Measurements from ENCODE around the gene SIX3. TPM values are rescaled to one million over a fixed set of nuclear protein-coding genes. Genes with fewer than 3 reads are reported as not detected.

SIX3 gene
- total RNA-seq, 1 experiment from 2014 or later = 13.2 TPM

- H3K36me3 Mint-ChIP-seq = no peaks in the 10 kb centered on the region
- CTCF ChIA-PET = no interaction called here
- no peak overlapping the region; the same call in 1 of the 2 replicates for H3K27ac Mint-ChIP-seq
- H3K27me3 Mint-ChIP-seq (ENCODE audit: low read depth) = peaks cover 95% of the 10 kb centered on the region
- H3K4me3 Mint-ChIP-seq = peak overlapping the region; percentile 60
- POLR2A ChIA-PET = no interaction called here
- DNase-seq (ENCODE audit: low spot score) (peak; percentile 73), ATAC-seq (peak; percentile 7)
- TF ChIP-seq PREB (CRISPR knock-in tag; IDR thresholded peaks at IDR 0.05; ENCODE audit: borderline replicate concordance) (no peak), TEAD4 (CRISPR knock-in tag; IDR thresholded peaks at IDR 0.05) (no peak)
- H3K4me1 Mint-ChIP-seq = peaks cover 68% of the 10 kb centered on the region
- H3K9me3 Mint-ChIP-seq = no peaks in the 10 kb centered on the region
Measured at GRCh38 chr2:44929735-44930273, 11.7 kb upstream of the SIX3 start.

GRCh38 chr2:44930274-44931197 is 11.0 kb upstream of the SIX3 start:
- H3K4me1 Mint-ChIP-seq = peaks cover 61% of the 10 kb centered on the region
- H3K36me3 Mint-ChIP-seq = no peaks in the 10 kb centered on the region
- ATAC-seq = no peak
- H3K4me3 Mint-ChIP-seq = peak overlapping the region; percentile 60
- H3K27me3 Mint-ChIP-seq (ENCODE audit: low read depth) = peaks cover 95% of the 10 kb centered on the region
- H3K9me3 Mint-ChIP-seq = no peaks in the 10 kb centered on the region
- ChIA-PET POLR2A (no interaction called here), CTCF (no interaction called here)
- H3K27ac Mint-ChIP-seq = peak overlapping the region; percentile 93
- DNase-seq (ENCODE audit: low spot score) = peak; percentile 47
- TF ChIP-seq NR3C1 (CRISPR knock-in tag; conservative IDR thresholded peaks at IDR 0.05; ENCODE audit: low read depth) = no peak
- TF ChIP-seq ETV6 (CRISPR knock-in tag; IDR thresholded peaks at IDR 0.05) = no peak
- TF ChIP-seq EMX1 (CRISPR knock-in tag; IDR thresholded peaks at IDR 0.05) = no peak
- TF ChIP-seq PREB (CRISPR knock-in tag; IDR thresholded peaks at IDR 0.05; ENCODE audit: borderline replicate concordance) = no peak
- no peak for TF ChIP-seq IRF1 (CRISPR knock-in tag; IDR thresholded peaks at IDR 0.05)
- no peak for TF ChIP-seq NR2C2 (CRISPR knock-in tag; IDR thresholded peaks at IDR 0.05)
- TF ChIP-seq TEAD4 (CRISPR knock-in tag; IDR thresholded peaks at IDR 0.05) = no peak
- no peak for TF ChIP-seq ZBTB21 (CRISPR knock-in tag; IDR thresholded peaks at IDR 0.05; ENCODE audit: borderline replicate concordance)
- no peak for TF ChIP-seq SMAD3 (CRISPR knock-in tag; IDR thresholded peaks at IDR 0.05; ENCODE audit: borderline replicate concordance)
- no peak for TF ChIP-seq ZNF425 (CRISPR knock-in tag; conservative IDR thresholded peaks at IDR 0.05)
- no peak for TF ChIP-seq MYBL2 (CRISPR knock-in tag; IDR thresholded peaks at IDR 0.05)
- TF ChIP-seq GTF2I (CRISPR knock-in tag; conservative IDR thresholded peaks at IDR 0.05) = no peak
- TF ChIP-seq ELF4 (CRISPR knock-in tag; IDR thresholded peaks at IDR 0.05; ENCODE audit: low read depth) = no peak
- TF ChIP-seq ATF3 (CRISPR knock-in tag; conservative IDR thresholded peaks at IDR 0.05) = no peak
- TF ChIP-seq ARID4B (CRISPR knock-in tag; IDR thresholded peaks at IDR 0.05; ENCODE audit: borderline replicate concordance) = no peak
- no peak for TF ChIP-seq PRRX2 (CRISPR knock-in tag; IDR thresholded peaks at IDR 0.05)
- TF ChIP-seq SP1 (CRISPR knock-in tag; conservative IDR thresholded peaks at IDR 0.05) = no peak
- no peak for TF ChIP-seq ATF1 (CRISPR knock-in tag; IDR thresholded peaks at IDR 0.05)
